ENCODE data around the gene NWD2. TPM values are rescaled to one million over a fixed set of nuclear protein-coding genes. Genes with fewer than 3 reads are reported as not detected.

The NWD2 gene
- total RNA-seq, 1 experiment from 2014 or later = not detected

GRCh38 chr4:37358748-37359147, 114.2 kb downstream of the NWD2 start:
- ATAC-seq (no peak), DNase-seq (ENCODE audit: low read depth, low spot score) (no peak)
- no peak overlapping the region for H3K27ac ChIP-seq (ENCODE audit: low read depth, low read length)
- H3K4me3 ChIP-seq (replicated peaks in 1 of 2; ENCODE audit: low read depth in 1 of 2, low read length in 2 of 2) = no peak overlapping the region
- no peak overlapping the region for H2AFZ ChIP-seq (ENCODE audit: low read depth, low read length, poor library complexity, severe bottlenecking)
- no peaks in the 10 kb centered on the region for H3K9me3 ChIP-seq (ENCODE audit: control insufficient read depth in 1 of 2, insufficient read depth in 1 of 2, low read depth in 1 of 2, low read length in 2 of 2)
- H3K9ac ChIP-seq (ENCODE audit: low read length) = no peak overlapping the region
- ChIA-PET RAD21 (ENCODE audit: low non-redundant PET in 1 of 2, low total read pairs in 2 of 2, uncharacterized antibody in 2 of 2, unreplicated experiment in 2 of 2) (no interaction called here), CTCF (no interaction called here), POLR2A (no interaction called here)
- H3K9me2 ChIP-seq (ENCODE audit: insufficient read depth) = no peaks in the 10 kb centered on the region
- BruUV-seq (replicated peaks) = no TSS peak
- H3K79me2 ChIP-seq (ENCODE audit: insufficient read depth, low read length) = no peaks in the 10 kb centered on the region
- H3K36me3 ChIP-seq (ENCODE audit: control insufficient read depth in 1 of 2, insufficient read depth in 2 of 2, low read length in 2 of 2) = no peaks in the 10 kb centered on the region
- no peaks in the 10 kb centered on the region for H4K20me1 ChIP-seq (ENCODE audit: insufficient read depth)
- H3K4me1 ChIP-seq (ENCODE audit: control insufficient read depth in 1 of 2, insufficient read depth in 2 of 2, low read length in 2 of 2) = peaks cover 0 to 6% of the 10 kb centered on the region in 2 experiments; a peak in 1 of 4 replicates
- H3K4me2 ChIP-seq (ENCODE audit: low read length) = no peak overlapping the region
- intact Hi-C loops (cut with micrococcal nuclease) = no loop called here
- TF ChIP-seq EGR1 (IDR thresholded peaks at IDR 0.05; ENCODE audit: low read depth) (no peak), CEBPB (IDR thresholded peaks at IDR 0.05; ENCODE audit: low read depth) (no peak), CBX3 (IDR thresholded peaks at IDR 0.05; ENCODE audit: low read depth) (no peak), POLR2AphosphoS5 (IDR thresholded peaks at IDR 0.05; ENCODE audit: low read depth, low read length) (no peak), ZBTB33 (IDR thresholded peaks at IDR 0.05; ENCODE audit: extremely low read depth, insufficient replicate concordance, low read length) (no peak), EZH2 (IDR thresholded peaks at IDR 0.05) (no peak), MAX (IDR thresholded peaks at IDR 0.05) (no peak), EZH2phosphoT487 (IDR thresholded peaks at IDR 0.05; ENCODE audit: borderline replicate concordance) (no peak), SIN3A (IDR thresholded peaks at IDR 0.05; ENCODE audit: low read depth) (no peak), TCF7L2 (IDR thresholded peaks at IDR 0.05; ENCODE audit: borderline replicate concordance, extremely low read depth, insufficient read depth, insufficient read length) (no peak), ZNF274 (IDR thresholded peaks at IDR 0.05; ENCODE audit: low read depth, low read length) (no peak), ATF3 (IDR thresholded peaks at IDR 0.05) (no peak)
- H3K27me3 ChIP-seq (ENCODE audit: insufficient read depth, low read length) = no peaks in the 10 kb centered on the region

All from HCT116 (cell line).